Lung (tissue), 12 donors: ENCODE data around the gene GIPC2. TPM values are rescaled to one million over a fixed set of nuclear protein-coding genes. Genes with fewer than 3 reads are reported as not detected.

Source experiments
- ATAC-seq: fragments of 200-7000 bp; cut with Tn5 transposase; one replicate; pipeline ENCODE4 v1.9.1; 2020; ENCODE audit warnings: moderate number of reproducible peaks; ENCODE audit not compliant: insufficient read depth, low FRiP score
- DNase-seq, 3 donors: peaks; one replicate each; pipeline ENCODE4 v3.0.0-alpha.2; 2013 to 2017
- H3K27ac ChIP-seq, 2 donors: one replicate each; pipeline ENCODE4 v1.5.1; 2013; ENCODE audit warnings: mild to moderate bottlenecking in 2 of 2, moderate library complexity in 2 of 2, control low read depth in 1 of 2, inconsistent platforms in 1 of 2, low read depth in 1 of 2, low read length in 1 of 2
- H3K27me3 ChIP-seq, 3 donors: one replicate each; pipeline ENCODE4 v1.5.1; 2013; ENCODE audit warnings: low read length in 2 of 3; ENCODE audit not compliant: control insufficient read depth in 3 of 3, insufficient read depth in 3 of 3
- H3K36me3 ChIP-seq, 4 donors: one replicate each; pipeline ENCODE4 v1.5.1; 2013; ENCODE audit warnings: low read length in 4 of 4, mild to moderate bottlenecking in 1 of 4, moderate library complexity in 1 of 4; ENCODE audit not compliant: control insufficient read depth in 4 of 4, insufficient read depth in 4 of 4
- H3K4me1 ChIP-seq, 5 donors: one replicate each; pipeline ENCODE4 v1.5.1; 2013; ENCODE audit warnings: low read length in 5 of 5, mild to moderate bottlenecking in 2 of 5, moderate library complexity in 1 of 5; ENCODE audit not compliant: control insufficient read depth in 5 of 5, insufficient read depth in 5 of 5
- H3K4me3 ChIP-seq: one replicate; pipeline ENCODE4 v1.5.1; 2013; ENCODE audit warnings: mild to moderate bottlenecking, control low read depth, moderate library complexity
- H3K9ac ChIP-seq, 2 donors: one replicate each; pipeline ENCODE4 v1.5.1; 2013; ENCODE audit warnings: low read length in 2 of 2, control low read depth in 1 of 2; ENCODE audit not compliant: insufficient read depth in 1 of 2
- H3K9me3 ChIP-seq, 4 donors: one replicate each; pipeline ENCODE4 v1.5.1; 2013; ENCODE audit warnings: low read length in 3 of 4, mild to moderate bottlenecking in 1 of 4, moderate library complexity in 1 of 4; ENCODE audit not compliant: control insufficient read depth in 4 of 4, insufficient read depth in 3 of 4
- CTCF ChIP-seq: IDR thresholded peaks from 2 replicates; pipeline ENCODE4 v1.5.1; 2012; ENCODE audit warnings: mild to moderate bottlenecking; ENCODE audit errors: control extremely low read depth, extremely low read depth
- WGBS, 2 donors: extraction: QIAGEN DNeasy Blood & Tissue Kit; methylation state at CpG; one replicate each; pipeline ENCODE4 v1.1.7; 2013; 5-methylcytosine and 5-hydroxymethylcytosine counted together
- polyA plus RNA-seq, 2 donors: library from polyadenylated mRNA; stranded (reverse); fragments of 200-250 nt; gene quantifications; one replicate each; pipeline ENCODE4 v1.2.1, GENCODE V29; 2013
- total RNA-seq, 2 donors: library from RNA; depleted of rRNA in 1 of 2; stranded (reverse); fragments of >200 nt in 1 of 2; gene quantifications; one replicate each; pipeline ENCODE4 v1.2.1, GENCODE V29; 2014 to 2021
- donor health status: control.
- donor health status: control.
- donor health status: Bipolar disorder and iron deficiency.
- donor health status: healthy.
- donor health status: DM: yes; HTN: yes; CAD: no.

Gene GIPC2
- total and polyA plus RNA-seq, 4 donors: 0.94 to 2.5 (median 1.8) TPM

- no peak overlapping the region for H3K4me3 ChIP-seq
- H3K9ac ChIP-seq: no peak overlapping the region
- no peak for ATAC-seq
- H3K36me3 ChIP-seq: no peaks in the 10 kb centered on the region
- no peaks in the 10 kb centered on the region for H3K9me3 ChIP-seq
- WGBS, 2 donors: 69 to 82% methylated on average over 2 of the region's 2 CpGs
- H3K27ac ChIP-seq: no peak overlapping the region
- H3K4me1 ChIP-seq: peaks cover 0 to 19% (median 0%) of the 10 kb centered on the region in 5 donors
- no peak for DNase-seq
- no peak for TF ChIP-seq CTCF
- peaks cover 0 to 4% (median 3%) of the 10 kb centered on the region in 3 donors for H3K27me3 ChIP-seq
Observed at GRCh38 chr1:78070758-78071157, 25.0 kb downstream of the GIPC2 start.

GRCh38 chr1:78071696-78072095, 25.9 kb downstream of the GIPC2 start:
- no peak for ATAC-seq
- WGBS, 2 donors: 82 to 89% methylated on average over 5 of the region's 5 CpGs
- Histone ChIP-seq H3K36me3 (no peaks in the 10 kb centered on the region), H3K27ac (peak overlapping the region in 1 of 2 donors; percentile 68), H3K9me3 (no peaks in the 10 kb centered on the region), H3K4me1 (peaks cover 0 to 19% (median 0%) of the 10 kb centered on the region in 5 donors), H3K9ac (no peak overlapping the region), H3K4me3 (no peak overlapping the region), H3K27me3 (peaks cover 0 to 4% (median 3%) of the 10 kb centered on the region in 3 donors)
- no peak for TF ChIP-seq CTCF
- no peak for DNase-seq

GRCh38 chr1:78072216-78072615, 26.4 kb downstream of the GIPC2 start:
- 79 to 86% methylated on average over 1 of the region's 1 CpG for WGBS, 2 donors
- Histone ChIP-seq H3K9ac (no peak overlapping the region), H3K4me1 (peaks cover 0 to 19% (median 0%) of the 10 kb centered on the region in 5 donors), H3K4me3 (no peak overlapping the region), H3K27ac (peak overlapping the region in 1 of 2 donors; percentile 40), H3K36me3 (no peaks in the 10 kb centered on the region), H3K9me3 (no peaks in the 10 kb centered on the region), H3K27me3 (peaks cover 0 to 4% (median 3%) of the 10 kb centered on the region in 3 donors)
- ATAC-seq (no peak), DNase-seq (no peak)
- no peak for TF ChIP-seq CTCF

- peaks cover 0 to 3% (median under 1%) of the 10 kb centered on the region in 3 donors for H3K27me3 ChIP-seq
- WGBS, 2 donors: 54 to 87% methylated on average over 1 of the region's 1 CpG
- H3K4me1 ChIP-seq: peaks cover 0 to 17% (median 0%) of the 10 kb centered on the region in 5 donors
- no peak overlapping the region for H3K9ac ChIP-seq
- no peaks in the 10 kb centered on the region for H3K36me3 ChIP-seq
- no peak for ATAC-seq
- H3K9me3 ChIP-seq: no peaks in the 10 kb centered on the region
- no peak for DNase-seq
- no peak overlapping the region for H3K27ac ChIP-seq
- no peak overlapping the region for H3K4me3 ChIP-seq
- TF ChIP-seq CTCF: no peak
Observed at GRCh38 chr1:78073441-78073840, 27.7 kb downstream of the GIPC2 start.
